CD4-positive, alpha-beta T cell treated with Interferon alpha-2 for 1 hour (primary cell): ENCODE measurements around the gene ARHGAP31.
A peak's percentile ranks its signal among the peaks of the same experiment; 100 is the strongest.
"Not testable (repeated sequence)": the region's sequence is repeated elsewhere in the genome, so short reads cannot be mapped to it uniquely, and the experiment has no call there.

Experiments used
- DNase-seq, 2 donors: peaks; one replicate each; pipeline ENCODE4 v3.0.0-alpha.2; 2020 to 2022

The ARHGAP31 gene, protein sequence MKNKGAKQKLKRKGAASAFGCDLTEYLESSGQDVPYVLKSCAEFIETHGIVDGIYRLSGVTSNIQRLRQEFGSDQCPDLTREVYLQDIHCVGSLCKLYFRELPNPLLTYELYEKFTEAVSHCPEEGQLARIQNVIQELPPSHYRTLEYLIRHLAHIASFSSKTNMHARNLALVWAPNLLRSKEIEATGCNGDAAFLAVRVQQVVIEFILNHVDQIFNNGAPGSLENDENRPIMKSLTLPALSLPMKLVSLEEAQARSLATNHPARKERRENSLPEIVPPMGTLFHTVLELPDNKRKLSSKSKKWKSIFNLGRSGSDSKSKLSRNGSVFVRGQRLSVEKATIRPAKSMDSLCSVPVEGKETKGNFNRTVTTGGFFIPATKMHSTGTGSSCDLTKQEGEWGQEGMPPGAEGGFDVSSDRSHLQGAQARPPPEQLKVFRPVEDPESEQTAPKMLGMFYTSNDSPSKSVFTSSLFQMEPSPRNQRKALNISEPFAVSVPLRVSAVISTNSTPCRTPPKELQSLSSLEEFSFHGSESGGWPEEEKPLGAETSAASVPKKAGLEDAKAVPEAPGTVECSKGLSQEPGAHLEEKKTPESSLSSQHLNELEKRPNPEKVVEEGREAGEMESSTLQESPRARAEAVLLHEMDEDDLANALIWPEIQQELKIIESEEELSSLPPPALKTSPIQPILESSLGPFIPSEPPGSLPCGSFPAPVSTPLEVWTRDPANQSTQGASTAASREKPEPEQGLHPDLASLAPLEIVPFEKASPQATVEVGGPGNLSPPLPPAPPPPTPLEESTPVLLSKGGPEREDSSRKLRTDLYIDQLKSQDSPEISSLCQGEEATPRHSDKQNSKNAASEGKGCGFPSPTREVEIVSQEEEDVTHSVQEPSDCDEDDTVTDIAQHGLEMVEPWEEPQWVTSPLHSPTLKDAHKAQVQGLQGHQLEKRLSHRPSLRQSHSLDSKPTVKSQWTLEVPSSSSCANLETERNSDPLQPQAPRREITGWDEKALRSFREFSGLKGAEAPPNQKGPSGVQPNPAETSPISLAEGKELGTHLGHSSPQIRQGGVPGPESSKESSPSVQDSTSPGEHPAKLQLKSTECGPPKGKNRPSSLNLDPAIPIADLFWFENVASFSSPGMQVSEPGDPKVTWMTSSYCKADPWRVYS (N-terminal part only)

DNA sequence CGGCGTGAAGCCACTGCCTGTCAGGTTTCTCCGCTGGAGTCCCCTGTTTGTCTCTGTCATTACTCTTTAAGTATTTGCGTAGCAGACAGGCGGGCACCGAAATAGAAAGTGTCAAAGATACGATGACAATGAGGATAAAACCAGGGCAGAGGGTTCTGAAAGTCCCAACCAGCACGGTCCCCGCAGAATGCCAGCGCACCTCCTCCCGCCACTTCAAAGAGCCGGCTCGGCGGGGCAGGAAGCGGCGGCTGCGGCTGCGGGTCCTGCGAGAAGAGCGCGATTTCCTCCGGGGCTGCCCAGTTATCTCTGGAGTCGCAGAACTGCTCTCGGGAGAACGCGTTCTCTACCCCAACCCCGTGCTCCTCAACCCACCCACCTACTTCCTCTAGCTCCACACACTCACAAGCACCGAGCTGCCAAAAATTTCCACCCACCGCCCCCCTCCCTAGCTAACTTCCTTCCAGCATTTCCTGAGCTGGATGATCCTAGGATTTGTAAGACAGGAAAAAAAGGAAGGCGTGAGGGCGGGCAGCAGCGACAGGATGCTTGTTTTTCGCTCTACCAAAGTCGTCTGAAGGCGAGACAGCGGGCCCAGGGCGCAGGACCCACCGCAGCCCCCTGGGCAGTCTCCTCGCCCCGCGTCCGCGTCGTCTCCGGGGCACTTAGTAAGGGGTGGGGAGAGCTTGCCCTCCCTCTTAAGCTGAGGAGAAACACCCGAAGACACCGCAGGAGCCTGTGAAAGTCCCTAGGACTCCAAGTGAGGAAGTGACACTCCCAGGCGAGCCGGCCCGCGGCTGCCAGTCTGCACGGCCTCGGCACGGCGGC, at the start of gene ARHGAP31:
TSS of gene ARHGAP31 (plus strand) at position 513 of the 825 bp plus-strand sequence. CDS start 522 bp downstream, outside the sequence.
- peak; percentile 85 to 91 for DNase-seq

DNA sequence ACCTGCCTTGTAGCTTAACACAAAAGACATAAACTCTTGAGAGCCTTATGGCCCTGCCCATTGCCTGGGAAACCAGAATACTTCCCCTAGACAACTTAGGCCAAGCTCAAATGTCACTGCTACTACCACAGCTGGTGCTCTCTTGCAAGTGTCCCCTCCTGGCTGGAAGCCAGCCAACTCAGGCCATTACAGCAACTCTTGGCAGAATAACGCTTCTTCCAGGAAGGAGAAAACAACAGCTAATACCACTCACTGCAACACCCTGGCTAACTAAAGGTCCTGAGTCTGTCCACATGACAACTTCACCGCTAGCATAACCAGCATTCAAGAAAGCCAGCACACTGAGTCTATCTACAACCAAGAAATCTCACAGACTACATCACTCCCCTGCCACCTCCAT, 48.4 kb upstream of the ARHGAP31 start:
- DNase-seq: no peak

DNA sequence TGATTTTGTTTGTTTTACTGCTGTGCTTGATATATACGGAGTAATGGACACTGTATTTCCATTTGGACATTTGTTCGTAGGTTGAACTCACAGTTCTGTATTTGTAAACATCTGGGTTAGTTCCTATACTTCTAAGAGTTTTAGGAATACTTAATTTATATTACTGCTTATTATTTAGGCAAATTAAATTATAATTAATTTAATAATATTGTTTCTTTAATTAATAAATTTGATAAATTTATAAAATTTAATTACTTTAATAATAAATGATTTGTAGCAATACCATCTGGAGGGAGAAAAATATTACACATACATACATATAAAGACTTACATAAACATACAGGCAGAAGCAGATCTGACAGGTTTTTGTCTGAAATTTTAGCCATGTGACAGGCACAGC, 39.0 kb upstream of the ARHGAP31 start:
- DNase-seq: no peak

DNA sequence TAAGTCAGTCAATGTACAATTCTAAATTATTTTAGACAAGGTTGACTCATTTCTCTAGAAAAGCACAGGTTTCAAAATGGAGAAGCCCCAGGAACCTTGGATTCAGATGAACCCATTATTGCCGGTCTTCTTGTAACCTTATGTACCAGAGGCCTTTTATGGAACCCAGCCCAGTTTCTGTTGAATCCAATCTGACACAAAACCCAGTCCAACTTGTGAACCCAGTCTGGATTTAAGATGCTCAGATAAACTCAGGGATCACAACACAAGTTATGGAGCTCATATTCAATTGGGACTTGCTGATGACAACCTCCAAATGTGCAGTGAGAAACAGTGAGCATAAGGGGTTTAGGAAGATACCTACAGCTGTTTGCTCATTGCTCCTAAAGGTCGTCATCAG, 37.1 kb upstream of the ARHGAP31 start:
- no peak for DNase-seq

DNA sequence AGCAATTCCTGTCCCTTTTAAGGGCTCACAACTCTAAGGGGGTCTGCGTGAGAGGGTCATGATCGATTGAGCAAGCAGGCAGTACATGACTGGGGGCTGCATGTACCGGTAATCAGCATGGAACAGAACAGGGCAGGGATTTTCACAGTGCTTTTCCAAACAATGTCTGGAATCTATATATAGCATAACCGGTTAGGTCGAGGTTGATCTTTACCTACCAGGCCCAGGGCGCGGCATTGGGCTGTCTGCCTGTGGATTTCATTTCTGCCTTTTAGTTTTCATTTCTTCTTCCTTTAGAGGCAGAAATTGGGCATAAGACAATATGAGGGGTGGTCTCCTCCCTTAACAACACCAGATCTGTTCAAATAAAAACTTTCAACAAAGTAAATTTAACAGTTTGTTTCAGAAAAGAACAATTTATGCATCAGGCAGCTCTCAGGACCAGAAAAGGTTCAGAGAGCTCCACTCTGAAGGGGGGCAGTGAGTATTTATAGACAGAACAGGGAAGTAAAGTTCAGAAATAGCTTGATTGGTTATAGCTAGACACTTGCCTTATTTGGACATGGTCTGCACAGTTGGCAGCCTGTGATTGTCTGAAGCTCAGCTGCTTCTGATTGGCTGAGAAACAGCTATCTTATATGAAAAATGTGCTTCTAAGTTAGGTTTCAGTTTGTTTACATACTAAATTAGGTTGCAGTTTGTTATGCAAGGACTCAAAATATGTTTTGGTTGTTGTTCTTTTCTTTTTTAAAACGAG, 36.4 kb upstream of the ARHGAP31 start:
- DNase-seq: no peak

DNA sequence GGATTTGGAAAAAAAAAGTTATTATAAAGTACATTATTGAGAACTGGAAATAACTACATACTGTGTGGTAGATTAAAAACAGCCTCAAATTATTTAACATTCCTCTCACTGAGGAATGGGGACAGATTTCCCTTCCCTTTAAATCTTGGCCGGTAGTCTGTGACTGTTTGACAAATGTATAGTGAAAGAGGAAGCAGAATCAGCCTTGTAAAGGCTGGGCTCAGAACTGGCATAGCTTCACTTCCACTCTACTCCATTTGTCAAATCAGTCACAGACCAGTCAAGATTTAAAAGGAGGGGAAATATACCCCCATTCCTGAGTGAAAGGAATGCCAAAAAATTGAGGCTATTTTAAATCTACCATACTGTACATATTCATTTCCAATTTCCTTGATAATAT, 35.3 kb upstream of the ARHGAP31 start:
- DNase-seq: no peak

DNA sequence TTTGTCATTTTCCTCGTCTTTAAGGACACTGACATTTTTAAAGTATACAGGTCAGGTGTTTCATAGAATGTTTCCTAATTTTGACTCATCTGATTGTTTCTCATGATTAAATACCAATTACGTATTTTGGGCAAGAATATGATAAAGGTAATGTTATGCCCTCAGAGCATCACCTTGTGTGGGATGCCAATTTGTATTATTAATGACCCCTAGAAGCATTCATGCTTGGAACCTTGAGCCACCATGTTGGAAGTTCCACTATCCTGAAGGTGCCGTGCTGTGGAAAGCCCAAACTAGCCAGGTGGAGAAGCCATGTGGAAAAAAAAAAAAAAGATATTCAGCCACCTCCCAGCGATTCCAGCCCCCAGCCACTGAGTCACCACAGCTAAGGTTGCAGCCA, 34.4 kb upstream of the ARHGAP31 start:
- no peak for DNase-seq

- no peak for DNase-seq
Observed at GRCh38 chr3:119261055-119261454, 33.1 kb upstream of the ARHGAP31 start.

DNA sequence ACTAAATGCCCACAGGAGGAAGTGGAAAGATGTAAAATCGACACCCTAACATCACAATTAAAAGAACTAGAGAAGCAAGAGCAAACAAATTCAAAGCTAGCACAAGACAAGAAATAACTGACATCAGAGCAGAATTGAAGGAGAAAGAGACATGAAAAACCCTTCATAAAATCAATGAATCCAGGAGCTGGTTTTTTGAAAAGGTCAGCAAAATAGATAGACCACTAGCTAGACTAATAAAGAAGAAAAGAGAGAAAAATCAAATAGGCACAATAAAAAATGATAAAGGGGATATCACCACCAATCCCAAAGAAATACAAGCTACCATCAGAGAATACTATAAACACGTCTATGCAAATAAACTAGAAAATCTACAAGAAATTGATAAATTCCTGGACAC, 24.0 kb upstream of the ARHGAP31 start:
- not testable (repeated sequence) for DNase-seq

DNA sequence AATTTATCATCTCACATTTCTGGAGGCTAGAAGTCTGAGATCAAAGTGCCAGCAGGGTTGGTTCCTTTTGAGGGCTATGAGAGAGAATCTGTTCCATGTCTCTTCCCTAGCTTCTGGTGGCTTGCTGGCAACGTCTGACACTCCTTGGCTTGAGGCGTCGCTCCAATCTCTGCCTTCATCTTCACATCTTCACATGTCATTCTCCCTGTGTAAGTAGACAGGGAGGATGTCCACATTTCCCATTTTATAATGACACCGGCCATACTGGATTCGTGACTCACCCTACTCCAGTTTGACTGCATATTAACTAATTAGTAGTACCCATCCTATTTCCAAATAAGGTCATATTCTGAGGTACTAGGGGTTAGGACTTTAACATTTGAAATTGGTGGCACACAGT, 17.5 kb upstream of the ARHGAP31 start:
- no peak for DNase-seq

- no peak for DNase-seq
Observed at GRCh38 chr3:119279101-119279554, 15.1 kb upstream of the ARHGAP31 start.

DNA sequence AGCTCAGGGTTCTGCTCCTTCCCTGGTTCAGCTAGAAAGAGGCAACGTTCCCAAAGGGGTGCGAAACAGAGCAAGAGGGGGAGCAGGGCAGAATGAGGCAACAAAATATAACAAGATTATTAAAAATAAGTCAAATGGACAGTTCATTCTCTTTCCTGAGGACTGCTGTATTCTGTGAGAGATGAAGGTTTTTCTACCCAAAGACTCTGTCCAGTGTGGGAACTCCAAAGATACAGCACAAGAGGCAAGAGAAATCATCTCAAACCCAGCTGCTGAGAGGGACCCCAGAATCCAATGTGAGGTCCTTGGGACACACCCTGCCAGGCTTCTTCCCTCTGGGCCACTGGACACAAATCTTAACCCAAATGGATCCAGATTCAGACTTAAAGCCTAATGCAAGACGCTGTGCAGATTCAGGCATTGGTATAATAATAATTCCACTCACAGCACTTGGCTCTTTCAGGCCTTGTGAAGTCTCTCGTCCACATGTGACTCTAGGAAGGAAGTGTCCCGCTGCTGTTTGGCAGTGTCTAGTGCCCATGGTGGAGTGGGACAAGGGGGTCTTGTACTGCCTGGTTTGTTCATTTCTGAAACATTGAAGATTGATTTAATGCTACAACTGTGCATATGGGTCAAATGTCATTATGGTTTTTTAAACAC, 14.5 kb upstream of the ARHGAP31 start:
- DNase-seq: no peak

- no peak for DNase-seq
Observed at GRCh38 chr3:119288669-119289403, 5.3 kb upstream of the ARHGAP31 start.

DNA sequence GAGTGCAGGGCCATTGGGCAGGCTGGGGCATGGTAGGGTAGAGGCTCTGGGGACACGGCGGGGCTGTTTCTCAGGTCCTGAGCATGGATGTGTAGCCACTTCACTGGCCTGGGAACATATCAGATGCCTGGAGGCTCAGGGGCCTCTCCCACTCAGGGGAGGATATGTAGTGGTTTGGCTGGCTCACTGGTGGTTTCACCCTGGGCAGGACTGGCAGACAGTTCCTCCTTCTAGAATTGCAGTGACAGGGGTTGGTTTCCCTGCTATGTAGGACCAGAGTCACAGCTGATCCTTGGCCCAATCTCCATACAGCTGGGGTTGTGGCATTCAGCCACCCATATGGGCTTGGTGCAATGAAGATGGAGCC, 4.8 kb upstream of the ARHGAP31 start:
- DNase-seq: no peak

DNA sequence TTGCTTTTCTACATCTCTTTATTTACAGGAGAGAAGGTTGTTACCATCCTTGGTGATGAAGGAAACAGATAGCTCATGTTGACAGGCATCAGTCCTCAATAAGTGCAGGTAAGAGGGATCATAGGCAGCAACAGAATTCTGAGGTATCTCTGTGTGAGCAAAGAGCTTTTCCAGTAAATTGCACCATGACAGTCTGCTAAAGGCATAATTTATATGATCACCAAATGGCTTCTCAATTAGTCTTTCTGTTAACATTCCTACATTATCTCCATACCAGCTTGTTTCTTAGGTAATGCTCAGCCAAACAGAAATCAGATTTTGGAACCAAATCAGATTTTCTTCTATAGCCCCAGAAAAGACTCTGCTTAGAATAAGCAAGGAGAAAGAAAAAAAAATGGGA, 3.6 kb upstream of the ARHGAP31 start:
- DNase-seq: no peak

DNA sequence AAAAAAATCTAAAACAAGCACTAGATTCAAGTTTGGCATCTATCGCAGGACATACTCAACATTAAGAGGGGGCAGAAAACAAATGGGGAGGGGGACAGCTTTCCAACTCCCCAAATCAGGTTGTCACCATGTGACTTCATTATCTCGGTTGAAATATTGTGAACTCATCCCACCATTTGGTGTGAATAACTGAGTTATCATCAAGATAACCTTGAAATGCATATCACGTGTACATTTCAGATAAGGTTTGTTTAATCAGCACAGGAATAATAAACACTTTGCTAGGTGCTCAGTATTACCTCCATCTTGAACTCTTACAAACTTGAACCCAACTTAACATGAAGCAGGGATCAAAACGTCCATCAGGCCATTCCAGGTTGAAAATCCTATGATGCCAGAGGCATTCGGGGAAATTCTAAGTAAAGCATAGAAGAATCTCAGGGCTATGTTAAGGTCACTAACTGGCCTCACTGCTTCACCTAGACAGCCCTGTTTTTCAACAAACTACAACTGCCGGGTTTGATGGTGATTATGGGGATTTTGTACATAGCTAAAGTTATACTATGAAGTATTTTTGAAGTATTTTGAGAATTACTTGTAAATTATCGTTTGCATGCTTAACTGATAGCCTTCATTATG, 3.0 kb upstream of the ARHGAP31 start:
- DNase-seq: no peak

- no peak for DNase-seq
Observed at GRCh38 chr3:119292666-119293065, 1.5 kb upstream of the ARHGAP31 start.

DNA sequence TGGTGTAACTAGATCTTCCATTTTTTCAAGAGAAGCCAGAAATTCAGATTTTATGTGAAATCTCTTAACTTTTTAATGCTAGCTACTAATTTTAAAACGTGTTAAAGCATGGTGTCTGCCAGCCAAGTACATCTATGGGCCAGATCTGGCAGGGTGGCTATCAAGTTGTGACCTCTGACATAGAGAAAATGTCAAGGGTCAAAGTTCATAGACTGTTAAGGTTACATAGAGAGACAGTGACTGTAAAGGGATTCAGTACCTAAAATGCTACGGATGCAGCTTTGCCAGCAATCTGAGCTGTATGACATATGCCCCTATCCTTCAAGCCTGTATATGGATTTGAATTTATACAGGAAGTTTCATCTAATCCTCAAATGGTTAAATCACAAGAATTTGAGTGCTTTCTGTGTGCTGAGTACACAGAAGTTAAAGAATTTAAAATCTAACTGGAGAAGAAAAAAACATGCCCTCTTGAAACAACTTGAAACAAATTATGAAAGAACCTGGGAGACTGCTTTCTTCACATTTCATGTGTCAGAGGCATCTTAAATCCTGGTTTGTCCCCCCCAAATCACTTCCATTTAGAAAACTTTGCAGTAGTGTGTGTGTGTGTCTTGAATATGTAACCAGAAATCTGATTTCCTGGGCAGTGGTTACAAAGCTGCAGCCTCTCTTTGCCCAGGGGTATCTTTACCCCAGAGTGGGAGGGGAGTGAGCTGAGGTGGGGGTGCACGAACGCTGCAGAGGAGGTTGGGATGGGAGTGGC, 895 bp upstream of the ARHGAP31 start:
- DNase-seq: no peak
